GM23248 (cell line): ENCODE data around the gene FSTL4. TPM values are rescaled to one million over a fixed set of nuclear protein-coding genes. Genes with fewer than 3 reads are reported as not detected.

Experiments used
- DNase-seq: peaks from one replicate; pipeline ENCODE4 v3.0.0-alpha.2; 2015
- H2AFZ ChIP-seq: fragments of 200-600 bp; sonication (generic); 2 replicates; pipeline ENCODE4 v1.6.1; 2016; ENCODE audit warnings: antibody characterized with exemption
- H3F3A ChIP-seq: fragments of 200-600 bp; sonication (generic); 2 replicates; pipeline ENCODE4 v1.6.1; 2016; ENCODE audit warnings: mild to moderate bottlenecking, antibody characterized with exemption, mixed run types; ENCODE audit not compliant: insufficient read depth
- H3K27ac ChIP-seq: fragments of 200-600 bp; sonication (generic); 2 replicates; pipeline ENCODE4 v1.5.1; 2016; ENCODE audit warnings: mild to moderate bottlenecking
- H3K27me3 ChIP-seq: fragments of 200-600 bp; sonication (generic); replicated peaks from 2 replicates; pipeline ENCODE4 v1.6.1; 2016; ENCODE audit warnings: mild to moderate bottlenecking; ENCODE audit not compliant: insufficient read depth
- H3K36me3 ChIP-seq: fragments of 200-600 bp; sonication (generic); 2 replicates; pipeline ENCODE4 v1.6.1; 2016; ENCODE audit warnings: low read depth, mild to moderate bottlenecking
- H3K4me1 ChIP-seq: fragments of 200-600 bp; sonication (generic); 2 replicates; pipeline ENCODE4 v1.6.1; 2016; ENCODE audit warnings: mild to moderate bottlenecking; ENCODE audit not compliant: insufficient read depth
- H3K4me2 ChIP-seq: fragments of 200-600 bp; sonication (generic); one replicate; pipeline ENCODE4 v1.6.1; 2016; ENCODE audit warnings: mild to moderate bottlenecking; ENCODE audit not compliant: unreplicated experiment
- H3K4me3 ChIP-seq: fragments of 200-600 bp; sonication (generic); 2 replicates; pipeline ENCODE4 v1.5.1; 2016; ENCODE audit warnings: mild to moderate bottlenecking
- H3K79me2 ChIP-seq: fragments of 200-600 bp; sonication (generic); 2 replicates; pipeline ENCODE4 v1.6.1; 2016; ENCODE audit warnings: mild to moderate bottlenecking; ENCODE audit not compliant: insufficient read depth
- H3K9ac ChIP-seq: fragments of 200-600 bp; sonication (generic); 2 replicates; pipeline ENCODE4 v1.6.1; 2016; ENCODE audit warnings: mild to moderate bottlenecking
- H3K9me2 ChIP-seq: fragments of 200-600 bp; sonication (generic); 2 replicates; pipeline ENCODE4 v1.6.1; 2016; ENCODE audit warnings: mixed run types, mild to moderate bottlenecking, moderate library complexity; ENCODE audit not compliant: insufficient read depth
- H3K9me3 ChIP-seq: fragments of 200-600 bp; sonication (generic); one replicate; pipeline ENCODE4 v1.6.1; 2017; ENCODE audit warnings: low read depth
- H4K20me1 ChIP-seq: fragments of 200-600 bp; sonication (generic); 2 replicates; pipeline ENCODE4 v1.6.0; 2016; ENCODE audit not compliant: insufficient read depth
- EZH2 ChIP-seq: fragments of 200-600 bp; sonication (generic); IDR thresholded peaks from 2 replicates; pipeline ENCODE4 v1.6.1; 2018; ENCODE audit warnings: antibody characterized with exemption, mild to moderate bottlenecking; ENCODE audit not compliant: insufficient read depth, poor library complexity, severe bottlenecking
- EZH2phosphoT487 ChIP-seq: fragments of 200-600 bp; sonication (generic); IDR thresholded peaks from 2 replicates; pipeline ENCODE4 v1.6.1; 2018; ENCODE audit warnings: antibody characterized with exemption, moderate library complexity, mild to moderate bottlenecking, low read depth; ENCODE audit not compliant: insufficient read depth
- WGBS, 2 experiments: methylation state at CpG; one replicate each; pipeline ENCODE4 v1.1.6; 2015 to 2017; ENCODE audit warnings: low lambda C conversion rate in 2 of 2, low coverage in 1 of 2; ENCODE audit errors: missing lambda C conversion rate in 2 of 2; 5-methylcytosine and 5-hydroxymethylcytosine counted together
- in situ Hi-C: fragments of 300-500 bp; cut with MboI; formaldehyde crosslinking; loops from 2 replicates; pipeline ENCODE4 v1.15.0; 2020
- polyA plus RNA-seq: library from polyadenylated mRNA; unstranded; fragments of >200 nt; fragmentation: Nextera tagmentation; extraction: Ambion mirVana; gene quantifications from 2 replicates; pipeline ENCODE4 v1.2.1, GENCODE V29; 2016
- total RNA-seq: library from RNA; depleted of rRNA; stranded (reverse); fragments of >200 nt; shearing (Covaris generic); gene quantifications from 2 replicates; pipeline ENCODE4 v1.2.3, GENCODE V29; 2014

Gene FSTL4
- total and polyA plus RNA-seq, 2 experiments from 2014 or later, result not detected

DNA sequence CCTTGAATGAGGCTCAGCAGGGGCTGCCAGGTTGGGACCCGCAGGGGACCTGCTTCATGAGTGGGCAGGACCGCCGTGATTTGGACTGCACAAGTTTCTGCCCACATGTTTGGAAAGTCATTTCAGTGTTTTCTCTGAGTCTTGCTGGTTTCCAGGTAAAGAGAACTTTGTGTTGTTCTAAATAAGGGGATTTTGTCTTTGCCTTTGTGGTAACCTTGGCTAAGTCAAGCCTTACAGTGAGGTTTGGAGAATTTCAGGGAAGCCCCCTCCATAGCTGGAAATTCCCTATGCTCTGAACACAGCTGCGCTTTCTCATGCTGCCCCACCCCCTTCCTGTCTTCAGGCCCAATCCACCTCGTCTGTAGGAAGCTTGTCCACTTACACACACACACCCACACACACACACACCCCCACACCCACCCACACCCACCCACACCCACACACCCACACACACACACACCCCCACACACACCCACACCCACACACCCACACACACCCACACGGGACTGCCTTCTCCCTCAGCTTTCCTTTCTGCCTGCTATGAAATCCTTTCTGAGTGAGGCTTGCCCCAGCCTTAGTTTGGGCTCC, 290.4 kb downstream of the FSTL4 start:
- Histone ChIP-seq H3K4me2 (no peak overlapping the region), H3K27me3 (0 out of 2 replicates have a peak, but pooled peaks cover 6% of the 10 kb centered on the region), H4K20me1 (no peaks in the 10 kb centered on the region), H3K9me2 (no peaks in the 10 kb centered on the region), H3K27ac (no peak overlapping the region), H3F3A (no peaks in the 10 kb centered on the region), H3K9ac (no peak overlapping the region), H3K4me1 (no peaks in the 10 kb centered on the region), H3K9me3 (no peaks in the 10 kb centered on the region), H3K36me3 (no peaks in the 10 kb centered on the region), H3K79me2 (no peaks in the 10 kb centered on the region), H2AFZ (no peak overlapping the region), H3K4me3 (no peak overlapping the region)
- 55 to 57% methylated on average over 6 of the region's 6 CpGs for WGBS, 2 experiments
- DNase-seq, result no peak
- in situ Hi-C loops, result no loop called here
- no peak for TF ChIP-seq EZH2
- TF ChIP-seq EZH2phosphoT487, result no peak

DNA sequence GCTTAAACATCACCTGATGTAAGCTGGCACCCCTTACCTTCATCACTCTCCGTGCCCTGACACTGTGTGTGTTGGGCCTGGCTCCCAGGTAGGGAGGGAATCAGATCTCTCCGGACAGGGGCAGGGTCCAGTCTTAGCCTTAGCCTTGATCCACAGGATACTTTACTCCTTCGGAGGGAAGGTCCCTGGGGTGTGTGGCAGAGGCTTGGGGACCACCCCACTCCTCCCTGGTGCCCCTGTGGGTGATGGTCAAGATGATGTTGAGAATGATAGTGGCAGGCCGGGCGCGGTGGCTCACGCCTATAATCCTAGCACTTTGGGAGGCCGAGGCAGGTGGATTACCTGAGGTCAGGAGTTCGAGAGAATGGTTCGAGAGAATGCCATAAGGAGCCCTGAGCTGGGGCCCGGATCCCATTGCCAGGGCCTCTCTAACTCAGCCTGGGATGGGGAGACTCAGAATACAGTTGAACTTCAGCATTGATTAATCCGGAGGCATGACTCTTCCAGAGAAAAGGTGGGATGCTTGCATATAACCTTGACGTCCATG, 291.0 kb downstream of the FSTL4 start:
- no peaks in the 10 kb centered on the region for H4K20me1 ChIP-seq
- no peak overlapping the region for H3K27ac ChIP-seq
- H3K4me1 ChIP-seq, result no peaks in the 10 kb centered on the region
- no peak for DNase-seq
- TF ChIP-seq EZH2 (no peak), EZH2phosphoT487 (no peak)
- no peak overlapping the region for H3K4me2 ChIP-seq
- WGBS, 2 experiments, result 65 to 69% methylated on average over 13 of the region's 13 CpGs
- no peak overlapping the region for H2AFZ ChIP-seq
- H3K36me3 ChIP-seq, result no peaks in the 10 kb centered on the region
- no peak overlapping the region for H3K4me3 ChIP-seq
- H3K27me3 ChIP-seq, result 0 out of 2 replicates have a peak, but pooled peaks cover 6% of the 10 kb centered on the region
- no peaks in the 10 kb centered on the region for H3F3A ChIP-seq
- H3K79me2 ChIP-seq, result no peaks in the 10 kb centered on the region
- no peaks in the 10 kb centered on the region for H3K9me3 ChIP-seq
- in situ Hi-C loops, result no loop called here
- H3K9me2 ChIP-seq, result no peaks in the 10 kb centered on the region
- no peak overlapping the region for H3K9ac ChIP-seq

DNA sequence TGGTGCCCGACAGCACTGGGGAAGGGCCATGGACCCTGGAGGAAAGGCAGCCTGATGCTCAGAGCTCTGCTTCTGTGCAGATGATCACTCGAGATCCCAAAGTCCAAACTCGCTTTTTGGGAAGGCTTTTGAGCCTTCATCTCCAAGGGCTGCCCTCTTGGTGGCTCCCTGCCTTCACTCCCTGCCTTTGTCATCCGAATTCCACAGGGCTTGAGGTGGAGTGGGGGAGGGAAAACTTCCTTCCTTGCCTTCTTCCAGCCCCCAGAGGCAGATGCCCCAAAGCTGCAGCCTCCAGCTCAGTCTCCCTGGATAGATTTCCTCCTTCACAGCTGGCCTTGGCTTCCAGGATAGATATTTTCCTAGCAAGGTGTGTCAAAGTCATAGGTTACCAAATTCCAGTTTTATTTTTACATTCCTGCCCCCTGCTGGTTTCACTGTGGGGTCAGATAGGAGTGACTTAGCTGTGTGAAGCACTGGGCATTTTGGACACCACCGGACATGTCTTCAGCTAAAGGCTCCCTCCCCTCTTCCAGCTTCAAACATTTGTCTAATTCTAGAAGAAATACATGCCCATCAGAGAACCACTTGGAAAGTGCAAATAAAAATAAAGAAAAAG, 292.3 kb downstream of the FSTL4 start:
- no peaks in the 10 kb centered on the region for H3K9me2 ChIP-seq
- H3K79me2 ChIP-seq, result no peaks in the 10 kb centered on the region
- in situ Hi-C loops, result no loop called here
- no peak overlapping the region for H3K9ac ChIP-seq
- no peak for DNase-seq
- H2AFZ ChIP-seq, result no peak overlapping the region
- no peak for TF ChIP-seq EZH2
- no peak for TF ChIP-seq EZH2phosphoT487
- 0 out of 2 replicates have a peak, but pooled peaks cover 6% of the 10 kb centered on the region for H3K27me3 ChIP-seq
- no peaks in the 10 kb centered on the region for H3K36me3 ChIP-seq
- no peaks in the 10 kb centered on the region for H3K9me3 ChIP-seq
- WGBS, 2 experiments, result 46 to 65% methylated on average over 5 of the region's 5 CpGs
- H3F3A ChIP-seq, result no peaks in the 10 kb centered on the region
- no peaks in the 10 kb centered on the region for H4K20me1 ChIP-seq
- no peaks in the 10 kb centered on the region for H3K4me1 ChIP-seq
- no peak overlapping the region for H3K4me2 ChIP-seq
- no peak overlapping the region for H3K4me3 ChIP-seq
- no peak overlapping the region for H3K27ac ChIP-seq

DNA sequence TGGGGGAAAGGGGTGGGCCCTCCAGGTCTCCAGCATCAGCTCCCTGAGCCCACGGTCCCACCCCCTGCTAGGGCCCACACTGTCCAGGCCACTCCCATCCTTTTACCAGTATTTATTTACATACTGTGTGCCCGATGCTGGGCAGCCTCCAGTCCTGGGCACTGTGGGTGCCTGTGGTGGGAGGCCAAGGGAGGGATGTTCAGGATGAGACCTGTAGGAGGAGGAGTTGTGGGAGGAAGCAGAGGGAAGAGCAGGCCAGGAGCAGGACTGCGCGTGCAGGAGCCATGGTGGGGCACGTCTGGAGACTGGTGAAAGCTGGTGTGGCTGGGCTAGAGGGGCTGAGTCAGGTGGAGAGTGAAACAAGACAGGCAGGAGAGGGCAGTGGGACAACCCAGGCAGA, 293.1 kb downstream of the FSTL4 start:
- in situ Hi-C loops, result no loop called here
- Histone ChIP-seq H3F3A (no peaks in the 10 kb centered on the region), H3K4me3 (no peak overlapping the region), H3K27ac (no peak overlapping the region), H3K36me3 (no peaks in the 10 kb centered on the region), H3K9me2 (no peaks in the 10 kb centered on the region), H3K4me2 (no peak overlapping the region), H2AFZ (no peak overlapping the region), H3K4me1 (no peaks in the 10 kb centered on the region), H3K27me3 (0 out of 2 replicates have a peak, but pooled peaks cover 6% of the 10 kb centered on the region), H3K79me2 (no peaks in the 10 kb centered on the region), H3K9ac (no peak overlapping the region), H3K9me3 (no peaks in the 10 kb centered on the region), H4K20me1 (no peaks in the 10 kb centered on the region)
- WGBS, 2 experiments, result 66 to 71% methylated on average over 5 of the region's 5 CpGs
- no peak for TF ChIP-seq EZH2phosphoT487
- no peak for TF ChIP-seq EZH2
- DNase-seq, result no peak
